ENCODE measurements around the gene ZNF532.

DNA sequence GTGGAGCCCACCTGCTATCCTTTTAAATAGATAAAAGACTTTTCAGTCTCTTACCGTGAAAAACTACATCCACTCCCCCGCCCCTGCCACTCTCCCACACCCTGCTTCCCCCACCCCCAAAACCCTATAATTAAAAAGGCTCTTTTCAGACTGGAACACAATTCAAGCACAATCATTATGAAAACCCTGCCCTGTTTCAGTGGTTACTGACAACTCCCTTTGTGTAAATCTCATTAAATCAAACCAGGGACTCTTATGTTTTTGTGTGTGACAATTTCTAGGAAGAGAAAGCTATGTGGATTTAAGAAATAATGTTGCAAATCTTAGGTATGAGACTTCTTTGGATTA is 21.0 kb upstream of the ZNF532 start:
- no peak for TF ChIP-seq CTCF (IDR thresholded peaks at IDR 0.05; ENCODE audit: insufficient read depth, low read length)
- TF ChIP-seq GABPA (IDR thresholded peaks at IDR 0.05; ENCODE audit: low read depth), result no peak

Data from HL-60 (cell line).